SK-N-SH (cell line): Measurements from ENCODE around the gene ZNF496. TPM values are rescaled to one million over a fixed set of nuclear protein-coding genes. Genes with fewer than 3 reads are reported as not detected.

ENCODE experiments used
- CTCF ChIA-PET: fragments of 300-600, 350-600 bp; formaldehyde crosslinking; extraction: SDS; loops from one replicate; lab custom pipeline; 2021; lab: Yijun Ruan, JAX
- POLR2A ChIA-PET: fragments of 350-600 bp; sonication (Branson Sonifier 250); formaldehyde crosslinking; extraction: SDS; loops from one replicate; lab custom pipeline; 2020; ENCODE audit warnings: antibody characterized with exemption, inconsistent platforms; lab: Yijun Ruan, JAX
- DNase-seq: peaks from one replicate; pipeline ENCODE4 v3.0.0; 2012
- H2AFZ ChIP-seq: fragments of 200-600 bp; sonication (generic); 2 replicates; pipeline ENCODE4 v1.8.1; 2016; ENCODE audit warnings: antibody characterized with exemption, mild to moderate bottlenecking, low read depth
- H3F3A ChIP-seq: fragments of 200-600 bp; sonication (generic); replicated peaks from 2 replicates; pipeline ENCODE3; 2016; ENCODE audit warnings: antibody characterized with exemption, mild to moderate bottlenecking; ENCODE audit not compliant: insufficient read depth
- H3K27ac ChIP-seq, 2 experiments: fragments of 200-500 bp in 1 of 2; fragments of 200-600 bp in 1 of 2; sonication (Bioruptor generic) in 1 of 2; sonication (generic), shearing (Covaris generic) in 1 of 2; 2 replicates each; pipeline versions ENCODE4 v1.5.1 to v1.6.1; 2014 to 2016; ENCODE audit warnings: low read depth in 2 of 2, inconsistent platforms in 1 of 2, low read length in 1 of 2, mild to moderate bottlenecking in 1 of 2, mixed read lengths in 1 of 2
- H3K27me3 ChIP-seq: fragments of 200-600 bp; sonication (generic), shearing (Covaris generic); 2 replicates; pipeline ENCODE4 v1.6.1; 2016; ENCODE audit warnings: mixed run types; ENCODE audit not compliant: insufficient read depth
- H3K36me3 ChIP-seq, 2 experiments: fragments of 200-500 bp in 1 of 2; fragments of 200-600 bp in 1 of 2; sonication (Bioruptor generic) in 1 of 2; sonication (generic) in 1 of 2; replicated peaks in 1 of 2; 2 replicates each; pipeline versions ENCODE3 to v1.5.1; 2014 to 2016; ENCODE audit warnings: low read length in 1 of 2, mild to moderate bottlenecking in 1 of 2; ENCODE audit not compliant: insufficient read depth in 2 of 2, control insufficient read depth in 1 of 2
- H3K4me1 ChIP-seq, 2 experiments: fragments of 200-500 bp in 1 of 2; fragments of 200-600 bp in 1 of 2; sonication (Bioruptor generic) in 1 of 2; sonication (generic), shearing (Covaris generic) in 1 of 2; 2 replicates each; pipeline versions ENCODE4 v1.5.1 to v1.6.1; 2014 to 2016; ENCODE audit warnings: low read depth in 1 of 2, low read length in 1 of 2, mixed run types in 1 of 2; ENCODE audit not compliant: insufficient read depth in 2 of 2, control insufficient read depth in 1 of 2
- H3K4me2 ChIP-seq: fragments of 200-600 bp; sonication (generic), shearing (Covaris generic); 2 replicates; pipeline ENCODE4 v1.6.1; 2017; ENCODE audit warnings: mixed run types
- H3K4me3 ChIP-seq, 2 experiments: fragments of 200-500 bp in 1 of 2; fragments of 200-600 bp in 1 of 2; sonication (Bioruptor generic) in 1 of 2; sonication (generic), shearing (Covaris generic) in 1 of 2; 2 replicates each; pipeline versions ENCODE4 v1.5.1 to v1.8.1; 2014 to 2016; ENCODE audit warnings: low read depth in 2 of 2, inconsistent platforms in 1 of 2, low read length in 1 of 2, mild to moderate bottlenecking in 1 of 2, mixed read lengths in 1 of 2, moderate library complexity in 1 of 2
- H3K79me2 ChIP-seq: fragments of 200-600 bp; sonication (generic); 2 replicates; pipeline ENCODE4 v1.8.1; 2017; ENCODE audit warnings: mild to moderate bottlenecking; ENCODE audit not compliant: insufficient read depth
- H3K9ac ChIP-seq: fragments of 200-600 bp; sonication (generic); 2 replicates; pipeline ENCODE4 v1.6.1; 2017; ENCODE audit warnings: mixed run types
- H3K9me2 ChIP-seq: fragments of 200-600 bp; sonication (generic); 2 replicates; pipeline ENCODE4 v1.6.1; 2017; ENCODE audit warnings: mixed run types
- H3K9me3 ChIP-seq: fragments of 200-600 bp; sonication (generic); 2 replicates; pipeline ENCODE4 v1.6.1; 2017; ENCODE audit warnings: mixed run types, mild to moderate bottlenecking, moderate library complexity
- H4K20me1 ChIP-seq: fragments of 200-600 bp; sonication (generic); 2 replicates; pipeline ENCODE4 v1.6.1; 2017; ENCODE audit warnings: mild to moderate bottlenecking, mixed run types; ENCODE audit not compliant: insufficient read depth
- ELF1 ChIP-seq: IDR thresholded peaks from 2 replicates; pipeline ENCODE4 v1.4.0; 2012
- NFIC ChIP-seq: IDR thresholded peaks from 2 replicates; pipeline ENCODE4 v1.4.0; 2012; ENCODE audit warnings: borderline replicate concordance
- NRF1 ChIP-seq: IDR thresholded peaks from 2 replicates; pipeline ENCODE4 v1.6.1; 2012; ENCODE audit warnings: low read depth, mild to moderate bottlenecking, low read length
- RAD21 ChIP-seq: IDR thresholded peaks from 2 replicates; pipeline ENCODE4 v1.6.1; 2012; ENCODE audit warnings: mild to moderate bottlenecking, low read length
- RFX5 ChIP-seq: IDR thresholded peaks from 2 replicates; pipeline ENCODE4 v1.6.1; 2012; ENCODE audit warnings: mild to moderate bottlenecking, improper control_type of control experiment, low read length
- SMC3 ChIP-seq: IDR thresholded peaks from 2 replicates; pipeline ENCODE4 v1.6.1; 2012; ENCODE audit warnings: low read depth, low read length, improper control_type of control experiment
- TEAD4 ChIP-seq: IDR thresholded peaks from 2 replicates; pipeline ENCODE4 v1.4.0; 2012; ENCODE audit warnings: mild to moderate bottlenecking, borderline replicate concordance; ENCODE audit not compliant: insufficient read depth
- YY1 ChIP-seq: IDR thresholded peaks from 2 replicates; pipeline ENCODE4 v1.4.0; 2012; ENCODE audit warnings: low read depth, mild to moderate bottlenecking
- WGBS: methylation state at CpG from one replicate; pipeline ENCODE4 v1.1.6; 2017; ENCODE audit warnings: low lambda C conversion rate; 5-methylcytosine and 5-hydroxymethylcytosine counted together
- polyA plus RNA-seq, 3 experiments: library from polyadenylated mRNA; depleted of rRNA; stranded (reverse); fragments of >200 nt; gene quantifications; 2 replicates each; pipeline ENCODE4 v1.2.3, GENCODE V29; 2012
- TF ChIP-seq, protein P1 (sequence below): IDR thresholded peaks from 2 replicates; pipeline ENCODE4 v1.6.1; 2012; ENCODE audit warnings: mild to moderate bottlenecking, low read depth, low read length, moderate library complexity
- TF ChIP-seq, protein P2 (sequence below): IDR thresholded peaks from 2 replicates; pipeline ENCODE4 v1.4.0; 2012; ENCODE audit warnings: low read depth, borderline replicate concordance
- TF ChIP-seq, protein P3 (sequence below): IDR thresholded peaks from 2 replicates; pipeline ENCODE4; 2012
- TF ChIP-seq, protein P4 (sequence below): IDR thresholded peaks from 2 replicates; pipeline ENCODE4 v1.4.0; 2012; ENCODE audit warnings: low read depth

The ZNF496 gene
- polyA plus RNA-seq, 1 of the 3 experiments (the other 2 are of a cell fraction), result 23.2 TPM

DNA sequence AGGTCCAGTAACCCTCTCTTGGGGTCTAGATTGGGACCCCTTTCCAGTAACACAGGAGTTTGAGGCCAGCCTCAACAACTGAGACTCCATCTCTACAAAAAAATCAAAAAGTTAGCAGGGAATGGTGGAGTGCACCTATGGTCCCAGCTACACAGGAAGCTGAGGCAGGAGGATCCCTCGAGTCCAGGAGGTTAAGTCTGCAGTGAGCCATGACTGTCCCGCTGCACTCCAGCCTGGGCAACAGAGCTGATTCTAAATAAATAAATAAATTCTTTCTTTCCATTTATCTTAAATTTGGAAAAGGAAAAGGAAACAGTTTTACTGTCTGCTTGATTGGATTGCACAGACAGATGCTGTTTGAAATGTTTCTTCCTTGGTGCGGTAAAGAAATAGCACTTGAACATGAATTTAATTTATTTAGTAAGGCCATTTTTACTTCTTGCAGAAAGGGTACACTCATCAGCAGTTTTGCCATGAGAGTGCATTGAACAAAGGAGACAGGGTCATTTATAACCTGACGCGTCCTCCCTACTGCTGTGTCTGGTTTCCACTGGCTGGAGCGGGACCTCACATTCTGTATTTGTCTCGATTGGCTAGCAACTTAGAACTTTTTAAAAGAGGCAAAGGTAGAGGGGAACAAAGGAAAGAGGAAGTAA is 37.0 kb upstream of the ZNF496 start:
- Histone ChIP-seq H3K9me2 (no peaks in the 10 kb centered on the region), H3K36me3 (no peaks in the 10 kb centered on the region), H3K27ac (no peak overlapping the region), H3K4me1 (peaks cover 0 to 4% of the 10 kb centered on the region in 2 experiments; a peak in 1 of 4 replicates), H3K79me2 (no peaks in the 10 kb centered on the region), H3K9me3 (no peaks in the 10 kb centered on the region), H3K4me2 (no peak overlapping the region), H3K9ac (no peak overlapping the region), H4K20me1 (no peaks in the 10 kb centered on the region), H3K4me3 (no peak overlapping the region; a peak in 1 of 4 replicates), H2AFZ (no peak overlapping the region), H3K27me3 (no peaks in the 10 kb centered on the region), H3F3A (peaks cover 4% of the 10 kb centered on the region)
- POLR2A ChIA-PET, result no interaction called here
- CTCF ChIA-PET, result no interaction called here
- 75% methylated on average over 7 of the region's 7 CpGs for WGBS
- TF ChIP-seq YY1 (no peak), ELF1 (no peak), SMC3 (no peak), NRF1 (no peak), NFIC (no peak), RAD21 (no peak), RFX5 (no peak), TEAD4 (no peak)
- TF ChIP-seq, protein P1, sequence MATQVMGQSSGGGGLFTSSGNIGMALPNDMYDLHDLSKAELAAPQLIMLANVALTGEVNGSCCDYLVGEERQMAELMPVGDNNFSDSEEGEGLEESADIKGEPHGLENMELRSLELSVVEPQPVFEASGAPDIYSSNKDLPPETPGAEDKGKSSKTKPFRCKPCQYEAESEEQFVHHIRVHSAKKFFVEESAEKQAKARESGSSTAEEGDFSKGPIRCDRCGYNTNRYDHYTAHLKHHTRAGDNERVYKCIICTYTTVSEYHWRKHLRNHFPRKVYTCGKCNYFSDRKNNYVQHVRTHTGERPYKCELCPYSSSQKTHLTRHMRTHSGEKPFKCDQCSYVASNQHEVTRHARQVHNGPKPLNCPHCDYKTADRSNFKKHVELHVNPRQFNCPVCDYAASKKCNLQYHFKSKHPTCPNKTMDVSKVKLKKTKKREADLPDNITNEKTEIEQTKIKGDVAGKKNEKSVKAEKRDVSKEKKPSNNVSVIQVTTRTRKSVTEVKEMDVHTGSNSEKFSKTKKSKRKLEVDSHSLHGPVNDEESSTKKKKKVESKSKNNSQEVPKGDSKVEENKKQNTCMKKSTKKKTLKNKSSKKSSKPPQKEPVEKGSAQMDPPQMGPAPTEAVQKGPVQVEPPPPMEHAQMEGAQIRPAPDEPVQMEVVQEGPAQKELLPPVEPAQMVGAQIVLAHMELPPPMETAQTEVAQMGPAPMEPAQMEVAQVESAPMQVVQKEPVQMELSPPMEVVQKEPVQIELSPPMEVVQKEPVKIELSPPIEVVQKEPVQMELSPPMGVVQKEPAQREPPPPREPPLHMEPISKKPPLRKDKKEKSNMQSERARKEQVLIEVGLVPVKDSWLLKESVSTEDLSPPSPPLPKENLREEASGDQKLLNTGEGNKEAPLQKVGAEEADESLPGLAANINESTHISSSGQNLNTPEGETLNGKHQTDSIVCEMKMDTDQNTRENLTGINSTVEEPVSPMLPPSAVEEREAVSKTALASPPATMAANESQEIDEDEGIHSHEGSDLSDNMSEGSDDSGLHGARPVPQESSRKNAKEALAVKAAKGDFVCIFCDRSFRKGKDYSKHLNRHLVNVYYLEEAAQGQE, result no peak
- TF ChIP-seq, protein P2, sequence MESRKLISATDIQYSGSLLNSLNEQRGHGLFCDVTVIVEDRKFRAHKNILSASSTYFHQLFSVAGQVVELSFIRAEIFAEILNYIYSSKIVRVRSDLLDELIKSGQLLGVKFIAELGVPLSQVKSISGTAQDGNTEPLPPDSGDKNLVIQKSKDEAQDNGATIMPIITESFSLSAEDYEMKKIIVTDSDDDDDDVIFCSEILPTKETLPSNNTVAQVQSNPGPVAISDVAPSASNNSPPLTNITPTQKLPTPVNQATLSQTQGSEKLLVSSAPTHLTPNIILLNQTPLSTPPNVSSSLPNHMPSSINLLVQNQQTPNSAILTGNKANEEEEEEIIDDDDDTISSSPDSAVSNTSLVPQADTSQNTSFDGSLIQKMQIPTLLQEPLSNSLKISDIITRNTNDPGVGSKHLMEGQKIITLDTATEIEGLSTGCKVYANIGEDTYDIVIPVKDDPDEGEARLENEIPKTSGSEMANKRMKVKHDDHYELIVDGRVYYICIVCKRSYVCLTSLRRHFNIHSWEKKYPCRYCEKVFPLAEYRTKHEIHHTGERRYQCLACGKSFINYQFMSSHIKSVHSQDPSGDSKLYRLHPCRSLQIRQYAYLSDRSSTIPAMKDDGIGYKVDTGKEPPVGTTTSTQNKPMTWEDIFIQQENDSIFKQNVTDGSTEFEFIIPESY, result no peak
- TF ChIP-seq, protein P3, sequence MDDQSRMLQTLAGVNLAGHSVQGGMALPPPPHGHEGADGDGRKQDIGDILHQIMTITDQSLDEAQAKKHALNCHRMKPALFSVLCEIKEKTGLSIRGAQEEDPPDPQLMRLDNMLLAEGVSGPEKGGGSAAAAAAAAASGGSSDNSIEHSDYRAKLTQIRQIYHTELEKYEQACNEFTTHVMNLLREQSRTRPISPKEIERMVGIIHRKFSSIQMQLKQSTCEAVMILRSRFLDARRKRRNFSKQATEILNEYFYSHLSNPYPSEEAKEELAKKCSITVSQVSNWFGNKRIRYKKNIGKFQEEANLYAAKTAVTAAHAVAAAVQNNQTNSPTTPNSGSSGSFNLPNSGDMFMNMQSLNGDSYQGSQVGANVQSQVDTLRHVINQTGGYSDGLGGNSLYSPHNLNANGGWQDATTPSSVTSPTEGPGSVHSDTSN, result no peak
- TF ChIP-seq, protein P4, sequence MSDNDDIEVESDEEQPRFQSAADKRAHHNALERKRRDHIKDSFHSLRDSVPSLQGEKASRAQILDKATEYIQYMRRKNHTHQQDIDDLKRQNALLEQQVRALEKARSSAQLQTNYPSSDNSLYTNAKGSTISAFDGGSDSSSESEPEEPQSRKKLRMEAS, result no peak
- DNase-seq, result no peak
